ENCODE measurements around the gene GPR152. TPM values are rescaled to one million over a fixed set of nuclear protein-coding genes. Genes with fewer than 3 reads are reported as not detected.
A peak's percentile ranks its signal among the peaks of the same experiment; 100 is the strongest.

GPR152 gene
- total RNA-seq, 1 experiment from 2014 or later: not detected

DNA sequence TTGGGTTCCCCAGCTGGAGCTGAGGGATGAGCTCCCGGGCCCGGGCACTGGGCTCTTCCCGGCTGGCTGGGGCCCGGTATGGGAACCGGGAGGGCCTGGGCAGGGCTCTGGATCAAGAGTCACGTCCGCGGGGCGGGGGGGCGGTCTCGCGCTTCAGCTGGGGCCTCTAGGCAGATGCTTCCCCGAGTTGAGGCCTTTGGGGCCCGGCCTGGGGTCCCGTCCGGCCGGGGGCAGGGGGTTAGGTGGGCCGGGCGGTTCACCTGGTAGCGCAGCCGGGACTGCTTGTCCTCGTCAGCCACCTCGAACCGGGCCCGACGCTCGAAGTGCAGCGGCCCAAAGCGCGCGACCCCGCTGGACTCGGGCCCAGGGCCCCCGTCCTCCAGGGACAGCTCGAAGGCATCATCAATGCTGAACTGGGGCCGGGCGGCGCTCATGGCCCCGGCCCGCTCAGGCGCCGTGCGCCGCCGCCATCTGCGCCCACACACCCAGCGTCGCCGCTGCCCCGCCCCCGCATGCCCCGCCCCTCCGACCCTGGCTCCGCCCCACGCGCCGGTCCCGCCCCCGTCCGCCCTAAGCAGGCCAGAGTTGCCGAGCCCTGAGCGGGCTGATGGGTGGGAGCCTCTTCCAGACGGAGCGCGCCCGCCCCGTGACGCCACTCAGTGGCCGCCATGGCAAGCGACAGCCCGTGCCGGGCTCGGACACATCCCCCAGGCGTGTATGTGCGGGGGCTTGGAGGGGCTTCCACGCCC is 16.4 kb upstream of the GPR152 start, which contains the start of gene TMEM134:
Gene TMEM134, minus strand, starts transcription at position 493 of the 749 bp plus-strand sequence. Its CDS starts 59 bp downstream, at position 434.
- H3K36me3 Mint-ChIP-seq (ENCODE audit: insufficient read depth, unreplicated experiment): peaks cover 22% of the 10 kb centered on the region
- peaks cover 25% of the 10 kb centered on the region for H3K4me1 ChIP-seq
- H3K27ac Mint-ChIP-seq (ENCODE audit: unreplicated experiment): peak within 1 kb of the TSS; percentile 89
- no peaks in the 10 kb centered on the region for H3K9me3 ChIP-seq
- no peaks in the 10 kb centered on the region for H3K27me3 ChIP-seq (replicated peaks; ENCODE audit: control insufficient read depth, insufficient read depth, low read length)
- DNase-seq: peak; percentile 96 to 98
- H3K4me3 ChIP-seq (ENCODE audit: low read depth, low read length): peak within 1 kb of the TSS; percentile 69
- H3K36me3 ChIP-seq (ENCODE audit: control insufficient read depth, insufficient read depth, low read length): no peaks in the 10 kb centered on the region
- BruUV-seq (replicated peaks): no TSS peak
- TF ChIP-seq, protein P1, sequence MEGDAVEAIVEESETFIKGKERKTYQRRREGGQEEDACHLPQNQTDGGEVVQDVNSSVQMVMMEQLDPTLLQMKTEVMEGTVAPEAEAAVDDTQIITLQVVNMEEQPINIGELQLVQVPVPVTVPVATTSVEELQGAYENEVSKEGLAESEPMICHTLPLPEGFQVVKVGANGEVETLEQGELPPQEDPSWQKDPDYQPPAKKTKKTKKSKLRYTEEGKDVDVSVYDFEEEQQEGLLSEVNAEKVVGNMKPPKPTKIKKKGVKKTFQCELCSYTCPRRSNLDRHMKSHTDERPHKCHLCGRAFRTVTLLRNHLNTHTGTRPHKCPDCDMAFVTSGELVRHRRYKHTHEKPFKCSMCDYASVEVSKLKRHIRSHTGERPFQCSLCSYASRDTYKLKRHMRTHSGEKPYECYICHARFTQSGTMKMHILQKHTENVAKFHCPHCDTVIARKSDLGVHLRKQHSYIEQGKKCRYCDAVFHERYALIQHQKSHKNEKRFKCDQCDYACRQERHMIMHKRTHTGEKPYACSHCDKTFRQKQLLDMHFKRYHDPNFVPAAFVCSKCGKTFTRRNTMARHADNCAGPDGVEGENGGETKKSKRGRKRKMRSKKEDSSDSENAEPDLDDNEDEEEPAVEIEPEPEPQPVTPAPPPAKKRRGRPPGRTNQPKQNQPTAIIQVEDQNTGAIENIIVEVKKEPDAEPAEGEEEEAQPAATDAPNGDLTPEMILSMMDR (IDR thresholded peaks at IDR 0.05; ENCODE audit: insufficient read depth in 1 of 2, low read depth in 1 of 2, low read length in 1 of 2, severe bottlenecking in 1 of 2, unreplicated experiment in 1 of 2): peak; percentile 54 to 85
- no peaks in the 10 kb centered on the region for H3K27me3 Mint-ChIP-seq (ENCODE audit: insufficient read depth, unreplicated experiment)
- H3K4me3 Mint-ChIP-seq (ENCODE audit: unreplicated experiment): peak within 1 kb of the TSS; percentile 94
- intact Hi-C loops (cut with micrococcal nuclease; ENCODE audit: unreplicated experiment): loop anchor here (1.0 to 2.0 kb wide), 7 partner anchors 14 to 80 kb away; partner anchors contain the start of genes AIP, CDK2AP2, CORO1B and PPP1CA
- CTCF ChIA-PET: interaction anchor here (0.5 to 3.8 kb wide), 8 partner anchors 14 to 161 kb away, joined by 3 to 38 read pairs (median 3); partner anchors contain the start of genes AIP, GSTP1, NUDT8 and PPP1CA
- POLR2A ChIA-PET: interaction anchor here (0.6 to 1.6 kb wide), 6 partner anchors 15 to 114 kb away, joined by 3 to 9 read pairs (median 6); partner anchors contain the start of genes CORO1B and PPP1CA
- peaks cover 20% of the 10 kb centered on the region for H3K4me1 Mint-ChIP-seq (ENCODE audit: low read depth, unreplicated experiment)
- no peaks in the 10 kb centered on the region for H3K9me3 Mint-ChIP-seq (ENCODE audit: unreplicated experiment)

DNA sequence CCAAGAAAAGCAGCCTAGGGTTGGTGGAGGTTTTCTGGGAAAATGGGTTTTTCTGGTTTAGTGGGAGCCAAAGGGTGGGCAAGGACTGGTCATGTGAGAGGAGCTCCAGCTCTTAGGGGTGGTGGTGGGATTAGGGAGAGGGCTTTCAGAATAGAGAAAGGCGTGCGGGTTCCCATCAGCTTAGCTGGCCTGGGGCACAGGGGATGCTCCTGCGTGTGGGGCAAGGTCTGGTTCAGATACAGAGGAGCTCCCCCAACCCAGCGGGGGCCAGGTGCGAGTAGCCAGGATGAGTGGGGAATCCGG is 15.9 kb upstream of the GPR152 start:
- Histone ChIP-seq H3K4me3 (ENCODE audit: low read depth, low read length) (peak overlapping the region; percentile 69), H3K9me3 (no peaks in the 10 kb centered on the region), H3K27me3 (replicated peaks; ENCODE audit: control insufficient read depth, insufficient read depth, low read length) (no peaks in the 10 kb centered on the region), H3K4me1 (peaks cover 29% of the 10 kb centered on the region), H3K36me3 (ENCODE audit: control insufficient read depth, insufficient read depth, low read length) (no peaks in the 10 kb centered on the region)
- CTCF ChIA-PET: interaction anchor here (0.5 to 3.8 kb wide), 7 partner anchors 14 to 161 kb away, joined by 3 to 38 read pairs (median 3); partner anchors contain the start of genes AIP, GSTP1, NUDT8 and PPP1CA
- DNase-seq: peak in 1 of 2 experiments; percentile 61
- H3K9me3 Mint-ChIP-seq (ENCODE audit: unreplicated experiment): no peaks in the 10 kb centered on the region
- intact Hi-C loops (cut with micrococcal nuclease; ENCODE audit: unreplicated experiment): loop anchor here (2.0 kb wide), 1 partner anchor 48 kb away; no protein-coding TSS in a partner anchor
- BruUV-seq (replicated peaks): no TSS peak
- no peaks in the 10 kb centered on the region for H3K27me3 Mint-ChIP-seq (ENCODE audit: insufficient read depth, unreplicated experiment)
- POLR2A ChIA-PET: interaction anchor here (0.6 to 1.6 kb wide), 6 partner anchors 16 to 113 kb away, joined by 3 to 9 read pairs (median 6); partner anchors contain the start of genes CORO1B and PPP1CA
- H3K4me1 Mint-ChIP-seq (ENCODE audit: low read depth, unreplicated experiment): peaks cover 20% of the 10 kb centered on the region
- TF ChIP-seq, protein P1 (IDR thresholded peaks at IDR 0.05; ENCODE audit: insufficient read depth in 1 of 2, low read depth in 1 of 2, low read length in 1 of 2, severe bottlenecking in 1 of 2, unreplicated experiment in 1 of 2): no peak
- peak overlapping the region; percentile 89 for H3K27ac Mint-ChIP-seq (ENCODE audit: unreplicated experiment)
- H3K4me3 Mint-ChIP-seq (ENCODE audit: unreplicated experiment): peak overlapping the region; percentile 94
- H3K36me3 Mint-ChIP-seq (ENCODE audit: insufficient read depth, unreplicated experiment): peaks cover 22% of the 10 kb centered on the region

DNA sequence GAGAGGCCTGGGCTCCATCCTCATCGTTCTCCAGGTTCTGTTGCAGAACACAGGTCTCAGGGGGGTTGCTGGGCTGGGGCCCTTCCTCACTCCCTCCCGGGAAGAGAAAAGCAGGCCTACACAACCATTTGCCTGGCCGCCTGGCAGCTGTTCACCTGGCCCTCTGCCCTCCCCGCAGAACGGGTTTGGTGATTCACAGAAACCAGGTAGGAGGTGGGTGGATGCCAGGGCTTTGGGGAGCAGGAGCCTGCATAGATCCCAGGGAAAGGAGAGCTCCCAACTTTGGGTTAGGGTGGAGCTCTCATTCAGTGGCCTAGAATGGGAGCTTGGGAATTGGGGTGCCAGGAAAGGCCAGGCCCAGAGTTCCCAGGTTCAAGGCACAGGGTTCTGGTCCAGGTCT is 15.5 kb upstream of the GPR152 start:
- BruUV-seq (replicated peaks): TSS peak; percentile 22
- no peaks in the 10 kb centered on the region for H3K9me3 Mint-ChIP-seq (ENCODE audit: unreplicated experiment)
- peaks cover 20% of the 10 kb centered on the region for H3K4me1 Mint-ChIP-seq (ENCODE audit: low read depth, unreplicated experiment)
- intact Hi-C loops (cut with micrococcal nuclease; ENCODE audit: unreplicated experiment): loop anchor here (2.0 kb wide), 1 partner anchor 47 kb away; no protein-coding TSS in a partner anchor
- POLR2A ChIA-PET: interaction anchor here (0.6 to 1.6 kb wide), 7 partner anchors 16 to 113 kb away, joined by 3 to 9 read pairs (median 3); partner anchors contain the start of genes CORO1B and PPP1CA
- DNase-seq: peak in 1 of 2 experiments; percentile 49
- Histone ChIP-seq H3K4me1 (peaks cover 29% of the 10 kb centered on the region), H3K27me3 (replicated peaks; ENCODE audit: control insufficient read depth, insufficient read depth, low read length) (no peaks in the 10 kb centered on the region), H3K36me3 (ENCODE audit: control insufficient read depth, insufficient read depth, low read length) (no peaks in the 10 kb centered on the region), H3K4me3 (ENCODE audit: low read depth, low read length) (peak overlapping the region; percentile 69), H3K9me3 (no peaks in the 10 kb centered on the region)
- no peaks in the 10 kb centered on the region for H3K27me3 Mint-ChIP-seq (ENCODE audit: insufficient read depth, unreplicated experiment)
- TF ChIP-seq, protein P1 (IDR thresholded peaks at IDR 0.05; ENCODE audit: insufficient read depth in 1 of 2, low read depth in 1 of 2, low read length in 1 of 2, severe bottlenecking in 1 of 2, unreplicated experiment in 1 of 2): no peak
- peaks cover 23% of the 10 kb centered on the region for H3K36me3 Mint-ChIP-seq (ENCODE audit: insufficient read depth, unreplicated experiment)
- H3K27ac Mint-ChIP-seq (ENCODE audit: unreplicated experiment): peak overlapping the region; percentile 89
- CTCF ChIA-PET: interaction anchor here (0.9 to 3.8 kb wide), 6 partner anchors 15 to 162 kb away, joined by 3 to 38 read pairs (median 3); partner anchors contain the start of genes AIP, GSTP1, NUDT8 and PPP1CA
- H3K4me3 Mint-ChIP-seq (ENCODE audit: unreplicated experiment): peak overlapping the region; percentile 94

All from Caco-2 (cell line).